Muscle of leg (tissue), 11 donors: ENCODE measurements around the gene SEC63. TPM values are rescaled to one million over a fixed set of nuclear protein-coding genes. Genes with fewer than 3 reads are reported as not detected.
"Not testable (repeated sequence)": the region's sequence is repeated elsewhere in the genome, so short reads cannot be mapped to it uniquely, and the experiment has no call there.

ENCODE experiments used
- DNase-seq: peaks from one replicate; pipeline ENCODE4 v3.0.0; 2013
- H3K27ac ChIP-seq: one replicate; pipeline ENCODE4 v1.5.1; 2013; ENCODE audit warnings: mild to moderate bottlenecking, low read length, control low read depth
- H3K27me3 ChIP-seq: one replicate; pipeline ENCODE4 v1.6.1; 2013; ENCODE audit warnings: low read length; ENCODE audit not compliant: control insufficient read depth, insufficient read depth
- H3K36me3 ChIP-seq: one replicate; pipeline ENCODE4 v1.6.1; 2013; ENCODE audit warnings: low read length; ENCODE audit not compliant: control insufficient read depth, insufficient read depth
- H3K4me1 ChIP-seq: one replicate; pipeline ENCODE4 v1.6.1; 2013; ENCODE audit warnings: low read length; ENCODE audit not compliant: control insufficient read depth, insufficient read depth
- H3K4me3 ChIP-seq: one replicate; pipeline ENCODE4 v1.5.1; 2013; ENCODE audit warnings: low read length, control low read depth
- H3K9me3 ChIP-seq: replicated peaks from 2 replicates; pipeline ENCODE4 v1.6.1; 2013; ENCODE audit warnings: low read depth, low read length; ENCODE audit not compliant: control insufficient read depth
- WGBS: methylation state at CpG from one replicate; pipeline ENCODE4 v1.1.5; 2013; ENCODE audit warnings: missing lambda C conversion rate; ENCODE audit not compliant: insufficient coverage; 5-methylcytosine and 5-hydroxymethylcytosine counted together
- polyA plus RNA-seq, 8 donors: library from polyadenylated mRNA; unstranded; fragments of 120-200 nt; gene quantifications; one replicate each; pipeline versions ENCODE4 v1.2.1 to v1.2.3, GENCODE V29; 2013; ENCODE audit warnings: inconsistent platforms in 1 of 8, low replicate concordance in 1 of 8; ENCODE audit not compliant: insufficient read length in 8 of 8, insufficient read depth in 1 of 8
- total RNA-seq: library from RNA; stranded (reverse); fragments of 120-200 nt; gene quantifications from one replicate; pipeline ENCODE4 v1.2.4, GENCODE V29; 2013

Gene SEC63
- total and polyA plus RNA-seq, 9 donors: 22.1 to 65.6 (median 62.8) TPM

DNA sequence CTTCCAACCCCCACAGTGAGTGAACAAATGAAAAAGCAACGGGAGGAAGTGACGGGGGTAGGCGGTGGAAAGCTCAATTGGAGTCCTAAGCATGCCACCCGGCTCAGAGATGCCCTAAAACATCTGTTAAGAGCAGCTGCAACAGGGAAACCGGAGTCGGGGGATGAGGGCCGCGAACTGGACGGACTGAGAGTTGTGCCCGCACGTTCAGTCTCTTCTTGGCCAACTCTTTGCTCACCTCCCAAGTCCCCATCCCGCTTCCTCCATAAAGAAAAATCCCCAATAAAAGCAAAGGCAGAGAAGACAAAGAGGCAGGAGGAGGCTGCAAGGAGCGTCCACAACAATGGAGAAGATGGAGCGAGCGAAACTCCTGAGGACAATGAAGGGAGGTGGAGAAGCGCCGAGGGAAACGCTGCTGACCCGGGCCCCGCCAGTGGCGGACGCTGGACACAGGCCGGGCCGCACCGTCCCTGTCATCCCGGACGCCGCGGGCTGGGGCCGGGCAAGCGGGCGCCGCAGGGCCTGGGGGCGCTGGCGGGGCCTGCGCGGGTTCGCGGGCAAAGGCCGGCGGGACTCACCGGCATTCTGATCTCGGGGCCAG, 600 bp downstream of the SEC63 start:
- DNase-seq: peak; percentile 91
- Histone ChIP-seq H3K36me3 (peaks cover 6% of the 10 kb centered on the region), H3K9me3 (no peaks in the 10 kb centered on the region), H3K27ac (peak overlapping the region; percentile 98), H3K4me3 (peak overlapping the region; percentile 94), H3K4me1 (peaks cover 11% of the 10 kb centered on the region), H3K27me3 (no peaks in the 10 kb centered on the region)
- WGBS: under 1% methylated on average over 33 of the region's 43 CpGs

DNA sequence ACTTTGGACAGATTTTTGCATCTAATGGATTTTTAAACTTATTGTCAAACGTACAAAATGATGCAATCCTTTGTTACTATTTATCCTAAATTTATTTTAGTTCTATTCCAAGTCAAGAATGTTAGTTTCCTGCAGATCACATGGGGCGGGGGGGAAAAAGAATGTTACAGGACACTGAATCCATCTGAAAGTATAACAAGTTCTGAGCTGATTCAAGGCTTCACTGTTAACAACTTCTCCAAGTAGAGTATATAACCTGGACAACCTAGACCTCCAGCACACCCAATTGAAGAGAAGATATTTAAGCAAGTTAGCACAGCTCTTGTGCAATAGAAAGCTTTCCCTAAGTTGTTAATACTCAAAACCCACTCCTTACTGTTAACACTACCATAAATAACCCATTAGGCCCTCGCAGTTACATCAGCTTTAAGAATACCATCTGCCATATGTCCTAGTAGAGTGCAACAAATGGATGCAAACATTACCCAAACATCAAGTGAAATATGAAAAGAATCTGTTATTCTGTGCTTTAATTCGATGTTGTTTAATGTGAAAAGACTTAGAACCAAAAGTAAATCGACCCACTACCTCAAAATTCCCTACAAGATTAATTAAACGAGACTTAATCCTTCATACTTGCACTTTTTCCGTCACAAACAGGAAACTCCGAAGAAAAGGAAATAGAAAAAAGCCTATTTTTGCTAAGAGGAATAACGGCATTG, 1.3 kb downstream of the SEC63 start:
- Histone ChIP-seq H3K4me1 (peaks cover 11% of the 10 kb centered on the region), H3K27me3 (no peaks in the 10 kb centered on the region), H3K27ac (peak overlapping the region; percentile 98), H3K36me3 (peaks cover 6% of the 10 kb centered on the region), H3K4me3 (peak overlapping the region; percentile 94), H3K9me3 (no peaks in the 10 kb centered on the region)
- DNase-seq: no peak
- WGBS: 0% methylated on average over 1 of the region's 9 CpGs

GRCh38 chr6:107956181-107956580, 1.8 kb downstream of the SEC63 start:
- Histone ChIP-seq H3K4me1 (peaks cover 11% of the 10 kb centered on the region), H3K27ac (peak overlapping the region; percentile 98), H3K9me3 (no peaks in the 10 kb centered on the region), H3K27me3 (no peaks in the 10 kb centered on the region), H3K36me3 (peaks cover 6% of the 10 kb centered on the region), H3K4me3 (peak overlapping the region; percentile 94)
- no CpG with 5 or more reads among the region's 2 CpGs for WGBS
- DNase-seq: no peak

DNA sequence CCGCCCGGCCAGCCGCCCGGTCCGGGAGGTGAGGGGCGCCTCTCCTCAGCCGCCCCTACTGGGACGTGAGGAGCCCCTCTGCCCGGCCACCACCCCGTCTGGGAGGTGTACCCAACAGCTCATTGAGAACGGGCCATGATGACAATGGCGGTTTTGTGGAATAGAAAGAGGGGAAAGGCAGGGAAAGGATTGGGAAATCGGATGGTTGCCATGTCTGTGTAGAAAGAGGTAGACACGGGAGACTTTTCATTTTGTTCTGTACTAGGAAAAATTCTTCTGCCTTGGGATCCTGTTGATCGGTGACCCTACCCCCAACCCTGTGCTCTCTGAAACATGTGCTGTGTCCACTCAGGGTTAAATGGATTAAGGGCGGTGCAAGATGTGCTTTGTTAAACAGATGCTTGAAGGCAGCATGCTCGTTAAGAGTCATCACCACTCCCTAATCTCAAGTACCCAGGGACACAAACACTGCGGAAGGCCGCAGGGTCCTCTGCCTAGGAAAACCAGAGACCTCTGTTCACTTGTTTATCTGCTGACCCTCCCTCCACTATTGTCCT, 4.1 kb downstream of the SEC63 start:
- WGBS: 91% methylated on average over 4 of the region's 19 CpGs
- not testable (repeated sequence) for H3K4me3 ChIP-seq, H3K27me3 ChIP-seq, H3K4me1 ChIP-seq, DNase-seq, H3K36me3 ChIP-seq, H3K27ac ChIP-seq, H3K9me3 ChIP-seq

DNA sequence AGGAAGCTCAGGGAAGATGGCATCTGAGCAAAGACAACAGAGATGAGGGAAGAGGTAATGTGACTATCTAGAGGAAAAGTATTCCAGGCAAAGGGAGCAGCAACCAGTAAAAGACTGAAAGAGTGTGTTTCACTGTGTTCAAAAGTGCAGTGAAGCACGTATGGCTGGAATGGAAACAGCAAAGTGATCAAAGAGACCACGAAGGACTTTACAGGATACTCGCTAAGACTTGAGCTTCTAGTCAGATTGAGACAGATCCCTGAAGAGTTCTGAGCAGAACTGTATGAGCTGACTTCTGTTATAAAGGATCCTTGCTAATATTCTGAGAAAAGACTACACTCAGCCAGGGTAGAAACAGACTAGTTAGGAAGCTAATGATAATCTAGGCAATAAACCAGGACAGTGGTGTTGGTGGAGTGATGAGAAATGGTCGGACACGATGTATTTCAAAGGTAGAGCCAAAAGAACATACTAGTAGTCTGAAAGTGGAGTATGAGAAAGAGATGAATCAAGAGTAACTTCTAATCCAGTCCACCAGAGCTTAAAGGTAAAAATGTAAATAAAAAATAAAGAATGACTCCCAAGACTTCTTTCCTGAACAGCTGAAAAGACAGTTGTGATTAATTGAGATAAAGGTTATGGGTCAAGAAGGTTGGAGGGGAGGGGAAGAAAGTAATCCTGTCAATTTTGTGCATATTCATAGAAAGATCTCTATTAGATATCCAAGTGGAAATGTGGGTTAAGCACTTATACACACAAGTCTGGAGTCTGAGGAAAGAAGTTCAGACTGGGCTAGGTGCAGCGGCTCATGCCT, 14.2 kb downstream of the SEC63 start:
- Histone ChIP-seq H3K36me3 (peaks cover 5% of the 10 kb centered on the region), H3K4me3 (no peak overlapping the region), H3K4me1 (no peaks in the 10 kb centered on the region), H3K9me3 (no peaks in the 10 kb centered on the region), H3K27me3 (no peaks in the 10 kb centered on the region), H3K27ac (no peak overlapping the region)
- WGBS: 34% methylated on average over 5 of the region's 6 CpGs
- DNase-seq: no peak

DNA sequence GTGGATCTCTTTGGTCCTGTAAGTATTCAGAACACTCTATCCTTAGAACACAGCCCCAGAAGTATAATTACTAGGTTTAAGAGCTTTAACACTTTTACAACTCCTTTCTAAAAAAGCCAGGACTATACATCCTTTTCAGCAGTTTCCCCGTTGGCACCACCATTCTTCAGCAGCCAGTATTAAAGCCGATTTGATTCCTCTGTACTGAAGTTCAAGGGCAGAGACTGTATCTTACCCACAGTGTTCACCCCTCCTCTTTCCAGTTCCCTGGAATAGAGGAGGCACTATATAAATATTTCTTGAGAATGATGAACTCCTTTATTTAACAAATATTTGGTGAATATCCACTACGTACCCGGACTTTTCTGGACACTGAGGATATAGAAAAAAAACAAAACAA, 15.9 kb downstream of the SEC63 start:
- Histone ChIP-seq H3K27me3 (no peaks in the 10 kb centered on the region), H3K9me3 (no peaks in the 10 kb centered on the region), H3K27ac (no peak overlapping the region), H3K4me3 (no peak overlapping the region), H3K36me3 (no peaks in the 10 kb centered on the region), H3K4me1 (no peaks in the 10 kb centered on the region)
- 20% methylated on average over 1 of the region's 4 CpGs for WGBS
- DNase-seq: no peak

GRCh38 chr6:107941627-107942026, 16.4 kb downstream of the SEC63 start:
- no peak overlapping the region for H3K27ac ChIP-seq
- H3K27me3 ChIP-seq: no peaks in the 10 kb centered on the region
- H3K9me3 ChIP-seq: no peaks in the 10 kb centered on the region
- no peak for DNase-seq
- no peak overlapping the region for H3K4me3 ChIP-seq
- no peaks in the 10 kb centered on the region for H3K4me1 ChIP-seq
- 80% methylated on average over 1 of the region's 6 CpGs for WGBS
- H3K36me3 ChIP-seq: no peaks in the 10 kb centered on the region

- H3K9me3 ChIP-seq: no peaks in the 10 kb centered on the region
- DNase-seq: no peak
- no peaks in the 10 kb centered on the region for H3K27me3 ChIP-seq
- 88% methylated on average over 1 of the region's 2 CpGs for WGBS
- H3K4me3 ChIP-seq: no peak overlapping the region
- H3K36me3 ChIP-seq: no peaks in the 10 kb centered on the region
- H3K27ac ChIP-seq: no peak overlapping the region
- no peaks in the 10 kb centered on the region for H3K4me1 ChIP-seq
Measured at GRCh38 chr6:107941199-107941598, 16.8 kb downstream of the SEC63 start.

DNA sequence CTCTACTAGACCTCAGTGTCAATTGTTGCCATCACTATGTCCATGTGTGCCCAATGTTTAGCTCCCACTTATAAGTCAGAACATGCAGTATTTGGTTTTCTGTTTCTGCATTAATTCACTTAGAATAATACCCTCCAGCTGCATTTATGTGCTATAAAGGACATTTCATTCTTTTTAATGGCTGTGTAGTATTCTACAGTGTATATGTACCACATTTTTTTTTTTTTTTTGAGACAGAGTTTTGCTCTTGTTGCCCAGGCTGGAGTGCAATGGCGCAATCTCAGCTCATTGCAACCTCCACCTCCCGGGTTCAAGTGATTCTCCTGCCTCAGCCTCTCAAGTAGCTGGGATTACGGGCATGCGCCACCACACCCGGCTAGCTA, 21.1 kb downstream of the SEC63 start:
- not testable (repeated sequence) for H3K4me1 ChIP-seq, H3K27ac ChIP-seq, H3K4me3 ChIP-seq, H3K27me3 ChIP-seq, DNase-seq, H3K36me3 ChIP-seq
- WGBS: no CpG with 5 or more reads among the region's 5 CpGs
- H3K9me3 ChIP-seq: peaks cover 13% of the 10 kb centered on the region
